ENCODE measurements around the gene CNOT1.
"Not testable (repeated sequence)": the region's sequence is repeated elsewhere in the genome, so short reads cannot be mapped to it uniquely, and the experiment has no call there.

- not testable (repeated sequence) for TF ChIP-seq JUND (IDR thresholded peaks at IDR 0.05); CTCF (IDR thresholded peaks at IDR 0.05; ENCODE audit: low read depth, low read length, missing input control); RXRA (IDR thresholded peaks at IDR 0.05); RAD21 (IDR thresholded peaks at IDR 0.05); REST (IDR thresholded peaks at IDR 0.05); YY1 (IDR thresholded peaks at IDR 0.05); MAX (IDR thresholded peaks at IDR 0.05); TAF1 (conservative IDR thresholded peaks at IDR 0.05); SP1 (IDR thresholded peaks at IDR 0.05); EGR1 (IDR thresholded peaks at IDR 0.05; ENCODE audit: low read depth in 2 of 2); ATF3 (IDR thresholded peaks at IDR 0.05); GABPA (IDR thresholded peaks at IDR 0.05 in 1 of 2, conservative IDR thresholded peaks at IDR 0.05 in 1 of 2)
Observed at GRCh38 chr16:58565697-58566096, 63.9 kb downstream of the CNOT1 start.

Measured in liver (tissue), 3 donors.